Iris pigment epithelial cell (primary cell): ENCODE measurements around the gene FADS1.
A peak's percentile ranks its signal among the peaks of the same experiment; 100 is the strongest.

Experiments used
- DNase-seq: peaks from one replicate; pipeline ENCODE4 v3.0.0-alpha.2; 2011; ENCODE audit warnings: low read depth

Gene FADS1

DNA sequence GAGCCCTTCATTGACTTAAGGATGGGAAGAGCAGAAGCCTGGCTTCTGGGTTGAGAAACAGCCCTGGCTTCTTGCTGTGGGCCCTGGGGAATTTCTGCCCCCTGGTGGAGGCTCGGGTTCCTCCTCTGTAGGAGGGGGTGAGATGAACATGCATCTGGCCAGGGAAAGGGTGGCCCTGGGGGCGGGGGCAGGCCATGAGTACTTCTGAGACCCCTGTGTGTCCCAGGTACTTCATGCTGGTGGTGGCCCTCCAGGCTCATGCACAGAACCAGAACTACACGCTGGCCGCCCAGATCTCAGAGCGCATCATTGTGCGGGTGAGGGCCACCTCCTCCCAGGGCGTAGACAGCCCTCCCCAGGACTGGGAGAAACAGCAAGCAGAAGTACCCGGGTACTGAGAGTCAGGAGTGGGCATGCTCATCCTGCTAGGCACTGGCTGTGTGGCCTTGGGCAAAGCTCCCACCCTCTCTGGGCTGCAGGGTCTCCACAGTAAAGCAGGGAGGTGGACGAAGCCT lies 40.2 kb downstream of the FADS1 start:
- peak; percentile 80 for DNase-seq

DNA sequence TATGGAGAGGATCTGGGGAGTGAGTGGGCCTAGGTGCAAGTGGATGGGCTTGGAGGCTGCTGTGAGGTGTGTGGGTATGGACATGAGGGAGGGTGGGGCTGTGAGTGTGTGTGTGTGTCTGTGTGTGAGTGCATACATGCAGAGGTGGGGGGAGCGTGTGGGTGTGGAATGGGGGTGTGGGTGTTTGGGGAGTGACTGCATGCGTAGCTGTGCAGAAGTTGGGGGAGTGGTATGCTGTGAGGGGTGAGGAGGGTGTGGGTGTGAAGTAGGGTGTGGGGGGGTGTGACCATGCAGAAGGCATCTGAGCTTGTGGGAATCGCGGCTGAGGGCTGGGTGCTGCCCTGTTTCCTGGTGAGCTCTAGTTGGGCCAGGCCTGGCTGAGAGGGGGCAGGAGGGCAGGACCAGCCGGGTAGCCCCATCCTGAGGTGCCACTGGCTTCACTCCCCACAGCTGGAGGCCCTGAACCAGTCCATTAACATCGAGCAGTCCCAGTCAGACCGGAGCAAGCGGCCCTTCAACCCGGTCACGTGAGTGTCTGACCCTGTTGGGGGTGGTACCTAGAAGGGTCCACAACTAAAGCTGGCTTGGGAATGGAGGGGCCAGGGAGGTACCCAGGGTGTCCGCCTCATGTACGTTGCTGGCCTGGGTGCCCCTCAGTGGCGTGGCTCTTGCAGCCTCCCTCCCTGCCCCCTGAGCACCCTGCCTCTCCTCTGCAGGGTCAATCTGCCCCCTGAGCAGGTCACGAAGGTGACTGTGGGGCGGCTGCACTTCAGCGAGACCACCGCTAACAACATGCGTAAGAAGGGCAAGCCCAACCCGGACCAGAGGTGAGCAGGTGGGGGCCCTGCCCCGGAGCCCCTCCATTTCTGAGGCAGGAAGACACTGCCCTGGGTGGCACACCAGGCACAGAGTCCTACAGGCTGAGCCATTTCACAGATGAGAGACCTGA lies 40.9 kb downstream of the FADS1 start:
- DNase-seq = no peak

DNA sequence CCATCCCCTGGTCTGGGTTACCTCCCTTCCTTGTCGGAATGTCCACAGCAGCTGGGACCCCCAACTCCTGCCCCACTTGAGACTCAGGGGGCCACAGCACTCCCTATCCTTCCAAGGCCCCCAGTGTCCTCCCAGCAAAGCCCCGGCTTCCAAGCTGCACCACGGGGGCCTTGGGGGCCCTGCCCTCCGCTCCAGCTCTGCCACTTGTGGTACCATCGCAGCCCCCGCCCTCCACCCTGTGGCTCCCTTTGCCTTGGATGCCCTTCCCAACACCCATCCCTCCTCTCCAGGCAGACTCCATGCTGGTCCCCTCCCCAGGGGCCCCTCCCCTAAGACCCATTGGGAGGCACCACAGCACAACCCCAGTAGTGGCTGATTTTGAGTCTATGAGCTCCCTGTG lies 41.7 kb downstream of the FADS1 start:
- DNase-seq = no peak

DNA sequence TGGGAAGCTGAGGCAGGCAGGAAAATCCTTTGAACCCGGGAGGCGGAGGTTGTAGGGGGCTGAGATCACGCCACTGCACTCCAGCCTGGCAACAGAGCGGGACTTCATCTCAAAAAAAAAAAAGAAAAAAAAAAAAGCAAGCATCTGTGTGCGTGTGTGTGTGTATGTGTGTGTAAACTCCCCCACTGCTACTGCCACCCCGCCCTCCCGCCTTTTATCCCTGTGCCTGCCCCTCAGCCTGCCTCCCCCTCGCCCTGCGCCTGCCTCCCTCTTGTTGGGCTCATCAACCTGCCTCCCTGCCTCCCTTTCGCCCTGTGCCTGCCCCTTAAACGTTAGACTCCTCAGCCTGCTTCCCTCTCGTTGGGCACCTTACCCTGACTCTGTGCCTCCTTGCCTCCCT lies 42.4 kb downstream of the FADS1 start:
- DNase-seq = no peak

DNA sequence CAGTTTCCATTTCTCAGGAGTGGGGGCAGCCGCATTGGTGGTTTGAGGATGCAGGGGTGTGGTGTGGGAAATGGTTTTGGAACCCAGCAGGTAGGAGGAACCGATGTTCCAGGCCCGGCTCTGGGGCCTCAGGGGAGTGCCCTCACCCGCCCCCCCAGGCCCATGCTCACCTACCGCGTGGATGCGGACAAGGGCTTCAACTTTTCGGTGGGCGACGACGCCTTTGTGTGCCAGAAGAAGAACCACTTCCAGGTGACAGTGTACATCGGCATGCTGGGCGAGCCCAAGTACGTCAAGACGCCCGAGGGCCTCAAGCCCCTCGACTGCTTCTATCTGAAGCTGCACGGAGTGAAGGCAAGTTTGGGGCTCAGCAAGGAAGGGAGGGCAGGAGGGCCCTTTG lies 43.0 kb downstream of the FADS1 start:
- no peak for DNase-seq

DNA sequence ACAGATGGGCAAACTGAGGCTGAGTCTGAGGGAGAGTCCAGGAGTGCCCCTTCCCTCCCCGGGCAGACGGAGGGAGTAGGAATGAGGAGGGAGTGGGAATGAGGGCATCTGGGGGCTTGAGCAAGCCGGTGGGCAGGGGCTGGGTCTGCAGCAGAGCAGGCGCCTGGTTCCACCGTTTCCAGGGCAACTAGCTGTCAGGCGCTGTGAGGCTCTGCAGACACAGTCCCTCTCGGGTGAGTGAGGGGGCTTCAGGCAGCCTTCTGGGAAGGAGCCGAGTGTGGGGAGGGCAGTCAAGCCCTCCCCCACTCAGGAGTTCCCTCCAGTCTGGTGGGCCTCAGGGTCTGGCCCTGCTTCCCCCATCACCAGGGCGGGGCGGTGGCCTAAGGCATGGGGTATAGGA lies 43.4 kb downstream of the FADS1 start:
- DNase-seq = no peak

DNA sequence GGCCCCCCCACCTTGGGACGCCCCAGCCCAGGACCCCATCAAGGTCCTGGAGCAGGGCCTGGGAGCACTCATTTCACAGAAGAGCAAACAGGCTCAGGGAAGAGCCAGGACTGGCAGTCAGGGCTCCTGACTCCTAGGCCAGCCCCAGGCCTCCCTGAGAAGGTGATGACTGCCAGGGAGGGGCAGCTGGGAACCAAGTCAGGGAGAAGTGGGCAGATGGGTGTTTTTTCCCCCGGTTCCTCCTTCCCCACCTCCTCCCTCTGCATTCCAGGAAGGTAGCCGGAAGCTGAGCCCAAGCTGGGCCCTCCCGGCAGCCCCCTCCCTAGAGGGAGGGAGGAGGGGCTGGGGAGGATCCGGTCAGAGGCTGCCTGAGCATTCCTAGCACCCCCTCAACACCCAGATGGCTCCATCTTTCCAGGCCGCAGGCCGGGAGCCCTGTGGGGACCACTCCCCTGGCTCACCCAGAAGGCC lies 44.8 kb downstream of the FADS1 start:
- no peak for DNase-seq

DNA sequence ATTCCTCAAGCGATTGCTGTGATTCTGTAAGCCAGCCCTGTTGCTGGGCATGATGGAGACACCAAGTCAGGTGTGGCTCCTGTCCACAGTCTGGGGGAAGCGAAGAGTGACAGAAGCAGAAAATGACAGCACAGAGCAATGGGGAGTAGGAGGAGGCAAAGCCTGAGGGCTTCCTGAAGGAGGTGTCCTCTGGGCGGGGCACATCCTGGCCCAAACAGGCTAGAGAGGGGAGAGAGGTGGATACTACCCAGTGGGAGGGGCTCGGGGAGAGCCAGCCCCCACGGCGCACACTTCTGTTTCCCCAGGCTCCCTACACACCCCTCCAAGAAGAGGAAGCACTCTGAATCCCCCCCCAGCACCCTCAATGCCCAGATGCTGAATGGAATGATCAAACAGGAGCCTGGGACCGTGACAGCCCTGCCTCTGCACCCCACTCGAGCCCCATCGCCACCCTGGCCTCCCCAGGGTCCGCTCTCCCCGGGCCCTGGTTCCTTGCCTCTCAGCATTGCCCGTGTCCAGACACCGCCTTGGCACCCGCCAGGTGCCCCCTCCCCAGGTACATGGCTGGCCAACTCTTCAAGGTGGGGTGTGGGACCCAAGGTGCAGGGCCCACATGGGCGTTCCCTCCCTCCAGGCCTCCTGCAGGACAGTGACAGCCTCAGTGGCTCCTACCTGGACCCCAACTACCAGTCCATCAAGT lies 45.5 kb downstream of the FADS1 start:
- no peak for DNase-seq

DNA sequence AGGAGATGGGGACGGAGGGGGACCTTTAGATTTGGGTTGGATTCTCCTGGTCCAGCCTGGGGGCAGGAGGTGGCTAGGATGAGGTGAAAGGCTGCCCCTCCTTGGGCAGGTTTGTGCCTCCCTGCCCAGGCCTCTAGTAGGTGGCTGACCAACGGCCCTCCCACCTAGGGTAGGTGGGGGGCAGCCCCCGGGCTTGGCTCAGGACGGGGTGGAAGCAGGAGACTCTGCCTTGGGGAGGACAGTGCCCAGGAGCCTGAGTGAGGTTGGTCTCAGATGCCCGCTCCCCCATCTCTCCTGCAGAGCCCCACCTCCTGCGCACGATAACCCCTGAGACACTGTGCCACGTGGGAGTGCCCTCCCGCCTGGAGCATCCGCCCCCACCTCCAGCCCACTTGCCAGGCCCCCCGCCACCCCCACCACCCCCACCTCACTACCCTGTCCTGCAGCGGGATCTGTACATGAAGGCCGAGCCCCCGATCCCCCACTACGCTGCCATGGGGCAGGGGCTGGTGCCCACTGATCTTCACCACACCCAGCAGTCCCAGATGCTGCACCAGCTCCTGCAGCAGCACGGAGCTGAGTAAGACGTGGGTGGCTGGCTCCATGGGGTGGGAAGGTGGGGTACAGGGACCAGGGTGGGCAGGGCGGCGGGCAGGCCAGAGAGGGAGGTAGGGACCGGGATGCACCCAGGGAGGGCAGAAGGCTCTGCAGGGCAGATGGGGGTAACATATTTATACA lies 46.7 kb downstream of the FADS1 start:
- no peak for DNase-seq

DNA sequence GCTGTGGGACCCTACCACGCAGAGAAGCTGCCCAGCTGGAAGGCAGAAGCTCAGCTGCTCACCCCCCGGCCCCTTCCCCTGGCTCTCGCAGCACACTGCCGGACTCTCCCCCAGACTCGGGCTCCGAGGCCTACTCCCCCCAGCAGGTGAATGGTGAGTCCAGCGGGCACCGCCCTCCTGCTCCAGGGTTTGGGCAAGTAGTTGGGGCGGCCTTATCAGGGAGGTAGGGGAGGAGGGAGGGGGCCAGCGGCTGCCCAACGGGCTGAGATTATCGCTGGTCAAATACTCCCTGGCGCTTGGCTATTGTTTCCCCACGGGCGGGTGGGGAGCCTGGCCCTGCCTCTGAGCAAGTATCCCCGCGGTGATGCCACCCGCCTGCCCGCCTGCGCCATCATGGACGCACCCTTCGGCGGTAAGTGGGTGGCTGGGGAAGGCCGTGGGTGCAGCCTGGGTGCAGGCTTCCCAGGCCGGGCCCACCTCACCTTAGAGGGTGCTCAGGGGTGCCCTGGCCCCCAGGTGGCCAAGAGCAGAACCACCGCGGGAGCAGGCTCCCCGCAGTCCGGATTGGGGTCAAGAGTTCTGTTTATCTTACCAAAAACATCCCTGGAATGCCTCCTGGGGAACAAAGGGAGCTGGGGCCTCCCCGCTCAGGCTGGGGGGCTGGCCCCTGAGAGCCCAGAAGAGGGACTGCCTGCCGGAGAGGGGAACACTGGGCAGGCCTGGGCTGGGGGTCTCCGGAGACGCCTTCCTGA lies 47.5 kb downstream of the FADS1 start:
- DNase-seq = peak; percentile 68

DNA sequence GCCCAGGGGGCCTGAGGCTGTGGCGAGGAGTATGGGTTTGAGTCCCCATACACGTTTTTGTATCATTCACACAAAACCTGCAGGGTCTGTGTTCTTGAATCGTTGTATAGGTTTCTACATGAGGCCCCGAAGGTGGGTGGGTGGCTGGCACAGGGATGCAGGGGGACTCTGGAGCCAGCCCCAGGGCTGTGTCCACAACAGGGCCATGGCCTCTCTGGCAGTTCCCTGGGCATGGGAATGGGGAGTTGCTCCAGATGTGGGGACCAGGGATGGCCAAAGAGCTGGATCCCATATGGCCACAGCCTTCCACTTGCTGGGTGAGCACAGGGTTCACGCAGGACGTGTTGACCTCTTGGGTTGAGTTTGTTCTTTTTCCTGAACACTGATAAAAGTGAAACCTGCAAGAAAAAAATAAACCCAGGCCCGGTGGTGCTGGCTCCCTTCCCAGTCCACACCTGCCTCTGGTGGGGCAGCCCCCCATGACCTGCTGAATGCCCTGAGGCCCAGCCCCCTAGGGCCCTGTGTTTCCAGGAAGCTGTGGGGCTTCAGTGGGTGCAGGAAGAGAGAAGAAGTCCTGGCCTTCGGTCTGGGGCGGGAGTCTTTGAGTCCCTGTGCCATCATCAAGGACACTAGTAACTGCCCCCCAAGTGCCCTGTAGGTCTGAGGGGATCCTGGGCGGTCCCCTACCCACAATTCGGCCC lies 48.3 kb downstream of the FADS1 start:
- DNase-seq = no peak

DNA sequence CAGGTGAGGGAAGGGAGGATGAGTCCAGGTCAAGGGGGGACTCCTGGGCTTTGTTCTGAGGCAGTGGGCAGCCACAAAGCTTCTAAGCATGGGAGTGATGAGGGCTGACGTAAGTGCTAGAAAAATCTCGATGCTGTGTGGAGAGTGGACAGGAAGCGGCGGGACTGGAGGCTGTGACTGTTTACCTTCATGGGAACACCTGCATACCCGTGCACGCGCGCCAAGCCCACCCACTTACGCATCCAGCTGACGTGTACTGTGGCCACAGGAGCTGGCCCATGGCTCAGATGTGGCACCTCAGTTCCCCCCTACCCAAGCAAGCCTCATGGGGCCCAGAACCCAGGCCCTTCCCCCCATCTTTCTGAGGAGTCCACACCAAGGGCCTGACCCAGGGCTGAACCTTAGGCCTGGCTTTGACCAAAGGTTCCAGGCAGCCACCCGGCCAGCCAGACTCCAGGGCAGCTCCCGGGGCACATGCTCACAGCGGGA lies 50.4 kb downstream of the FADS1 start:
- DNase-seq = peak; percentile 61

DNA sequence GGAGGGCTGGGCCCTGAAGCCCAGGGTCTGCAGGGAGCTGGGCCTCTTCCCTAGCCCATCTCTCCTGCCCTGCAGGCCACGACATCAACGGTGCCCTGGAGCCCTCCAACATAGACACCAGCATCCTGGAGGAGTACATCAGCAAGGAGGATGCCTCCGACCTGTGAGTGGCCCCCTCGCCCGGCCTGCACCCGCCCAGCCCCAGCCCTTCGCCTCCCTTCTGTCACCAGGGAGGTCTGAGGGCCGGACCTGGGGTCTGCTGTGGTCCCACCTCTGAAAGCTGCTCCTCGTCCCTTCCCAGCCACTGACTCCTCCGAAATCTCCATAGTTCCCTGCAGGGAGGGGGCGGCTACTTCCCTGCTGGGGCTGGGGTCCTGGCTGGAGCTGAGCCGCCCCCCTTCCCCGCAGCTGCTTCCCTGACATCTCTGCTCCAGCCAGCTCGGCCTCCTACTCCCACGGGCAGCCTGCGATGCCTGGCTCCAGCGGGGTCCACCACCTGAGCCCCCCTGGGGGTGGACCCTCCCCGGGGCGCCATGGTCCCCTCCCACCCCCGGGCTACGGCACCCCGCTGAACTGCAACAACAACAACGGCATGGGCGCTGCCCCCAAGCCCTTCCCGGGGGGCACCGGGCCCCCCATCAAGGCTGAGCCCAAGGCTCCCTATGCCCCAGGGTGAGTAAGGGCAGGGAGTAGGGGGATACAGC lies 51.1 kb downstream of the FADS1 start:
- DNase-seq = no peak

DNA sequence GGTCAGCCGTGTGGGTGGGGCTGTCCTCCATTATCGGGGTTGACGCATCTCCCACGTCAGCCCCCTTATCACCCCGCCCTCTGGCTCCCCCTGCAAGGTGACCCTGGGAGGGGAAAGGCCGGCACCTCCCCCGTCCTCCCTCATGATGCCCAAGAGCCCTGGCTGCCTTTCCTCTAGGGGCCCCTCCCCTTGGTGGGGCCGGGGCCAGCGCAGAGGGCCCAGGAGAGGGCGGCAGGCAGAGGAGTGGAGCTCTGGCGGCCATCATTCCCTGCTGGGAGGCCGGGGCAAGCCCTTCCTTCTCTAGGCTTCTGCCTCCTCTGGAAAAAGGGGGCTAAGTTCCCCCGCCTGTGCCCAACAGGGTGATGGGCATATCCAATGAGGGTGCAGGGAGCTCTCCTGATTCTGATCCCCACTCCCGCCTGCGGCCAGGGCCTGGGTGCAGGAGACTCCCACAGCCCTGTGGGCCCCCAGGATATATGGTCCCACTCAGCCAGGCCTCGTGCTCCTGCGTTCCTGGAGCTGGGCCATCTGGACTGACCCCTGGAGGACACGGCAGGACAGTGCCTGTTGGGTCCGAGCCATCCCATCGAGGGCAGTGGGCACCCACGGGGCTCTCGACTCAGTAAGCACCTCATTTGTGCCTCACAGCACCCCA lies 52.1 kb downstream of the FADS1 start:
- no peak for DNase-seq

DNA sequence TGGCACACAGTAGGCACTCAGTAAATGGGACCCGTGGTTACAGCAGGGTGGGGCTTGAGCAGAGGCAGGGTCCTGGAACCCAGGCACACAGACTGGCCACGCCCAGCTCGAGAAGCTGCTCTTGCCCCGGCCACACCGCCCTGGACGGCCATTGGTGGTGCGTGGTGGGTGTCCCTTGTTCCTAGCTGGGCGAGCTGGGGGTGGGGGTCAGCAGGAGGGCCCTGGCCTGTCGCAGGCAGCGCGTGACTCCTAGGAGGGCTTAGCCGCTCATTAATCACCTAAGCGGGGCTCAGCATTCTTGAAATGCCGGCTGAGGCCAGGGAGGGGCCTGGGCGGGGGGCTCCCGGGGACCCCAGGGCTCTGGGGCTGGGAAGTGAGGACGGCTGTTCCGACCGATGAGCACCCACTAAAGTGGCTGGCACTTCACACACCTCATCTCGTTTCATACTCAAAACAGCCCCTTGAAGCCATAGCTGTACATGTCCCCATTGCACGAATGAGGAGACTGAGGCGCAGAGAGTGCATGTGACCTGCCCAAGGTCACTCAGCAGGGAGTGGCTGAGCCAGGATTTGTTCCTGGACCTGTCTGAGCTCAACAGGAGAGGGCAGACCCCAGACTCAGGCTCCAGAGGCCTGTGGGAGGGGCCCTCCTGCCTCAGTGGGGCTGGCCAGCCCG lies 52.7 kb downstream of the FADS1 start:
- no peak for DNase-seq

DNA sequence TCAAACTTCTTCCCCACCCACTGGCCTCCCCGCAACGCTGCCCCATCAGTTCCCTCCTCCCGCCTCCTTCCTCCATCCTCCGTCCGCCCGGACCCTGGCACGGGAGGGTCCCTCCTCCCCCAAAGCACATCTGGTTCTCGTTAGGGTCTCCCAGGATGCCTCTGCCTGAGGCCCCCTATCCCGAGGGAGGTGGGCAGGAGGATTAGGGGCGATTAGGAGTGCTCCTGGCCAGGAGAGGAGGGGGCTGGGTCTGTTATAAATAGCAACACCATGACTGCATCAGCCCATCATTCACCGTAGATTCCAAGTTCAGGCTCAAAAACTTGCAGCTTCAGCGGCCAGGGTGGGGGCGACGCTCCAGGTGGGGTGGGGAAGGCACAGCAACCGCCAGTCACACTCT lies 54.0 kb downstream of the FADS1 start:
- no peak for DNase-seq

DNA sequence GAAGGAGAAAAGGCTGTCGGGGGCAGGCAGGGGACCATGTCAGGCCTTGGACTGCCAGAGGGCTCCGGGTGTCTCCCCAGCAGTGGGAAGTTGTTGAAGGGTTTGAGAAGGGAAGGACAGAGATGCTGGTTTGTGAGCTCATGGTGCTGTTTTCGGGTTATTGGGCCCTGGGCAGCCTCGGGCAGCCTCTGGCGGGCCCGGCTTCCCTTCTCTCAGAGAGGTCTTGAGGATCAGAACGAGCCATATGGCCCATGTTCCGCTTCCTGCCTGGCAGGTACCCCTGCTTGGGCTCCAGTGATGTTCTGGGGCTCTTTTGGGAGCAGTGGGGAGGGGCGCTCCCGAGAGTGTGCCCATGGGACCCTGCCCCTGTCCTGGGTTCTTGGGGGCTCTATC lies 54.6 kb downstream of the FADS1 start:
- no peak for DNase-seq

DNA sequence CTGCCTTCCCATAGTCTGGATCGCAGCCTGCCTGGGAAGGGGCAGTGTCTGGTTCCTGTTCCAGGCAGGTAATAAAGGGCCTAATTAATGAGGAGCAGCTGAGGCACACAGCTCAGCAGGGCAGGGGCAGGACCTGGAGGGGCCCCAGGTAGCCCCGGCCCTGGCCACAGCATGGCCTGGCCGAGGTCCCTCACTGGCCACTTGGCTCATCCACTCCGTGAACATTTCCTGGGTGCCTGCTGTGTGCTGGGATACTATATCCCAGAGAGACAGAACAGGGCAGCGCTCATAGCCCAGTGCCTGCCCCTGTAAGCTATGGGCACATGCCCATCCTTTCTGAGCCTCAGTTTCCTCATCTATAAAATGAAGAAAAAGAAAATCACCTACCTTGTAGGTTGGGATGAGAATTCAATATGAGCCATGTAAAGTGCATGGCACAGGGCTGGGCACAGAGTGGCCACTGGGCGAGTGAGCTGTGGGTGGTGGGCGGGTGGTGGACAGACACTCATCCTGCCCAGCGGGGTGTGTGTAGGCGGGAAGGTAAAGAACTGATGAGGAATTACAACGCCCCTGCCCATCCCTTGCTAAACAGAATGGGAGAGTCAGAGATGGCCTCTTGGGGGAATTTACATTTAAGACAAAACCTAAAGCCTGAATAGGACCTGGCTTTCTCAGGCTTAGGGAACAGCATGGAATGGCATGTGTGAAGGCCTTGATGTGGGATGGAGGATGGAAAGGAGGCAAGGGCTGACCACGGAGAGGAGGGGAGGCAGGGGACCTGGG lies 55.2 kb downstream of the FADS1 start:
- no peak for DNase-seq
